H1 (cell line): ENCODE results near the gene RASL10B. TPM values are rescaled to one million over a fixed set of nuclear protein-coding genes. Genes with fewer than 3 reads are reported as not detected.

Source experiments
- SRF ChIP-seq: IDR thresholded peaks from 2 replicates; pipeline ENCODE4 v1.6.1; 2011; ENCODE audit warnings: mild to moderate bottlenecking, low read depth, low read length, moderate library complexity
- polyA plus RNA-seq, 7 experiments: library from polyadenylated mRNA; depleted of rRNA in 3 of 7; stranded (reverse) in 5 of 7; unstranded in 2 of 7; fragments of >200 nt in 5 of 7; fragments of 200-250 nt in 2 of 7; gene quantifications; 1 replicate in 5 of 7; 2 replicates in 1 of 7; 4 replicates in 1 of 7; pipeline versions ENCODE4 v1.2.1 to v1.2.3, GENCODE V29; 2011 to 2013; ENCODE audit warnings: missing spikeins in 2 of 7, mixed read lengths in 2 of 7
- total RNA-seq: library from RNA; stranded (reverse); fragmentation: NEBNext Ultra II Directional; extraction: Animal tissue kit (Norgen Biotek cat#: 25700); gene quantifications from 2 replicates; pipeline ENCODE4 v1.2.1, GENCODE V29; 2021
- TF ChIP-seq, protein P1 (sequence below): IDR thresholded peaks from 2 replicates; pipeline ENCODE4 v1.6.1; 2012; ENCODE audit warnings: low read length, inconsistent platforms

Gene RASL10B
- total and polyA plus RNA-seq, 2 of the 8 experiments (the other 6 are each of a cell fraction or from before 2014, with no cell fraction given), result 17.5 to 22.8 TPM

DNA sequence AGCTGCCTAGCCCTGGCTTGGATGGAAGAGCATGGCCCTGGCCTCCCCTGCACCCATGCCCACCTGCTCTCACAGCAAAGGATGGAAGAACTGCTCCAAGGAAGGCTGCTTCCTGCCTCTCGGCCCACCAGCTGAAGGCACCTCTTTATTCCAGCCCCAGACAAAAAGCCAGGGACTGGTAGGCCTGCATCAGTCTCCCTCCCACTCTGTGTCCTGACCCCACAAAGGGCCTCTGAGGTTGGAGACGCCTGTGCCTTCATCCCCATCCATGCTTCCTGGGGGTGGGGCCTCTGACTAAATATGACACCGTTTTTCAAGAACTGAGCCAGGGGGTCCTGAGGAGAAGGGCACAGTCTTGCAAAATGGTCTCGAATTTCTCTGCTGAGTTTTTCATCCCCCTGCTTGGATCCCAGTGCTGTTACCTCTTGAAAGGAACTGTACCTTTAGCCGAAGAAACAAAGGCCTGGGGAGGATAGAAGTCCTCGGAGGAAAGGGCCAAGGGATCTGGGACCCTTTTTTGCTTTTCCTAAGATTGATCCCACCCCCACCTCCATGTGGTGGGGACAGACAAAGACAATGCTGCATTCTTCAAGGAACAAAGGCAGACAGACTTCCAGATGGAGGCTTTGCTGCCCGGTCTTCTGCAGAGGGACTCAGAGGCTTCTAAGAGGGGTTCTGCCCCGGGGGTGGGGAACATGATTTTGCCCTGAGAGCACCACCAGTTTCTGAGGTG is 34.5 kb downstream of the RASL10B start (continued):
- TF ChIP-seq, protein P1, sequence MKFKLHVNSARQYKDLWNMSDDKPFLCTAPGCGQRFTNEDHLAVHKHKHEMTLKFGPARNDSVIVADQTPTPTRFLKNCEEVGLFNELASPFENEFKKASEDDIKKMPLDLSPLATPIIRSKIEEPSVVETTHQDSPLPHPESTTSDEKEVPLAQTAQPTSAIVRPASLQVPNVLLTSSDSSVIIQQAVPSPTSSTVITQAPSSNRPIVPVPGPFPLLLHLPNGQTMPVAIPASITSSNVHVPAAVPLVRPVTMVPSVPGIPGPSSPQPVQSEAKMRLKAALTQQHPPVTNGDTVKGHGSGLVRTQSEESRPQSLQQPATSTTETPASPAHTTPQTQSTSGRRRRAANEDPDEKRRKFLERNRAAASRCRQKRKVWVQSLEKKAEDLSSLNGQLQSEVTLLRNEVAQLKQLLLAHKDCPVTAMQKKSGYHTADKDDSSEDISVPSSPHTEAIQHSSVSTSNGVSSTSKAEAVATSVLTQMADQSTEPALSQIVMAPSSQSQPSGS, result no peak
- TF ChIP-seq SRF, result no peak
- TF ChIP-seq, all 59 proteins: peak for 0
